OCI-LY7 (cell line): ENCODE results near the gene RAB7A. TPM values are rescaled to one million over a fixed set of nuclear protein-coding genes. Genes with fewer than 3 reads are reported as not detected.

ENCODE experiments used
- BruUV-seq: library from RNA; stranded (reverse); fragments of 400-500 nt; replicated peaks from 2 replicates; lab custom pipeline; 2021; lab: Mats Ljungman, UMichigan
- CTCF ChIA-PET: fragments of 300-600 bp; sonication (Branson Sonifier 250); formaldehyde crosslinking; loops from one replicate; lab custom pipeline; 2022; ENCODE audit warnings: antibody characterized with exemption; ENCODE audit not compliant: unreplicated experiment; lab: Charles Lee
- POLR2A ChIA-PET: fragments of 300-600 bp; sonication (Branson Sonifier 250); formaldehyde crosslinking; loops from one replicate; lab custom pipeline; 2022; ENCODE audit warnings: antibody characterized with exemption; lab: Charles Lee
- DNase-seq: peaks from one replicate; pipeline ENCODE4 v3.0.0-alpha.2; 2015; ENCODE audit warnings: low spot score
- H2AFZ ChIP-seq: fragments of 200-600 bp; sonication (generic), shearing (Covaris generic); 2 replicates; pipeline ENCODE4 v1.6.1; 2014; ENCODE audit warnings: mild to moderate bottlenecking, antibody characterized with exemption, low read length, moderate library complexity
- H3K27ac ChIP-seq: fragments of 200-600 bp; sonication (generic); 2 replicates; pipeline ENCODE4 v1.5.1; 2014; ENCODE audit warnings: mixed run types, low read depth, mild to moderate bottlenecking, moderate library complexity, low read length, inconsistent platforms; ENCODE audit not compliant: poor library complexity, severe bottlenecking
- H3K36me3 ChIP-seq: fragments of 200-600 bp; sonication (generic); 2 replicates; pipeline ENCODE4 v1.6.1; 2014; ENCODE audit warnings: mild to moderate bottlenecking, antibody characterized with exemption, low read length, moderate library complexity, mixed read lengths; ENCODE audit not compliant: insufficient read depth
- H3K4me1 ChIP-seq: fragments of 200-600 bp; sonication (generic); 2 replicates; pipeline ENCODE4 v1.5.1; 2014; ENCODE audit warnings: mild to moderate bottlenecking, low read length; ENCODE audit not compliant: insufficient read depth, poor library complexity, severe bottlenecking
- H3K4me2 ChIP-seq: fragments of 200-600 bp; sonication (generic); 2 replicates; pipeline ENCODE4 v1.6.1; 2014; ENCODE audit warnings: mild to moderate bottlenecking, low read length
- H3K4me3 ChIP-seq: fragments of 200-600 bp; sonication (generic); 2 replicates; pipeline ENCODE4 v1.5.1; 2014; ENCODE audit warnings: mild to moderate bottlenecking, low read depth, low read length; ENCODE audit not compliant: poor library complexity, severe bottlenecking
- H3K79me2 ChIP-seq: fragments of 200-600 bp; sonication (generic); 2 replicates; pipeline ENCODE4 v1.6.1; 2016; ENCODE audit warnings: low read depth, mild to moderate bottlenecking, low read length, moderate library complexity, mixed read lengths; ENCODE audit not compliant: insufficient read depth
- H3K9me2 ChIP-seq: fragments of 200-600 bp; sonication (generic); 2 replicates; pipeline ENCODE4 v1.6.1; 2016; ENCODE audit warnings: mild to moderate bottlenecking, low read length, mixed read lengths; ENCODE audit not compliant: insufficient read depth
- H3K9me3 ChIP-seq: fragments of 200-600 bp; sonication (generic); 2 replicates; pipeline ENCODE4 v1.6.1; 2014; ENCODE audit warnings: mild to moderate bottlenecking, mixed run types, low read length, mixed read lengths
- H4K20me1 ChIP-seq: fragments of 200-600 bp; sonication (generic); 2 replicates; pipeline ENCODE4 v1.6.1; 2014; ENCODE audit warnings: mild to moderate bottlenecking, antibody characterized with exemption, low read length, moderate library complexity, mixed read lengths; ENCODE audit not compliant: insufficient read depth
- CTCF ChIP-seq: fragments of 200-600 bp; sonication (generic); conservative IDR thresholded peaks from 2 replicates; pipeline ENCODE4 v1.5.1; 2014; ENCODE audit warnings: mild to moderate bottlenecking, antibody characterized with exemption, low read length, moderate library complexity, mixed read lengths
- EZH2phosphoT487 ChIP-seq: fragments of 200-600 bp; sonication (generic); IDR thresholded peaks from 2 replicates; pipeline ENCODE4 v1.6.1; 2018; ENCODE audit warnings: low read depth, borderline replicate concordance, mild to moderate bottlenecking, mixed run types, antibody characterized with exemption, low read length, moderate library complexity, mixed read lengths
- intact Hi-C: fragments of 100-400 bp; cut with micrococcal nuclease; formaldehyde crosslinking; loops from one replicate; pipeline ENCODE4 v1.10.0; 2022; ENCODE audit not compliant: unreplicated experiment
- total RNA-seq, 2 experiments: library from RNA; depleted of rRNA in 1 of 2; stranded (reverse); fragments of >200 nt in 1 of 2; shearing (Covaris generic) in 1 of 2; gene quantifications; 2 replicates each; pipeline ENCODE4 v1.2.3, GENCODE V29; 2014 to 2022

The RAB7A gene
- total RNA-seq, 2 experiments from 2014 or later = 24.5 to 143 TPM

GRCh38 chr3:128702391-128702790, 23.6 kb upstream of the RAB7A start:
- no peaks in the 10 kb centered on the region for H4K20me1 ChIP-seq
- peak overlapping the region; percentile 59 for H2AFZ ChIP-seq
- H3K4me1 ChIP-seq = peaks cover 14% of the 10 kb centered on the region
- no peak overlapping the region for H3K27ac ChIP-seq
- no peak overlapping the region for H3K4me2 ChIP-seq
- H3K36me3 ChIP-seq = no peaks in the 10 kb centered on the region
- DNase-seq = no peak
- no peak for TF ChIP-seq CTCF
- TF ChIP-seq EZH2phosphoT487 = no peak
- no peaks in the 10 kb centered on the region for H3K9me2 ChIP-seq
- ChIA-PET CTCF (no interaction called here), POLR2A (no interaction called here)
- no TSS peak for BruUV-seq
- intact Hi-C loops = no loop called here
- no peaks in the 10 kb centered on the region for H3K9me3 ChIP-seq
- H3K79me2 ChIP-seq = no peaks in the 10 kb centered on the region
- H3K4me3 ChIP-seq = no peak overlapping the region

GRCh38 chr3:128703561-128703960, 22.4 kb upstream of the RAB7A start:
- H3K9me2 ChIP-seq = no peaks in the 10 kb centered on the region
- H4K20me1 ChIP-seq = no peaks in the 10 kb centered on the region
- H3K4me3 ChIP-seq = no peak overlapping the region
- H2AFZ ChIP-seq = no peak overlapping the region
- DNase-seq = no peak
- H3K4me2 ChIP-seq = no peak overlapping the region
- H3K27ac ChIP-seq = no peak overlapping the region
- no peaks in the 10 kb centered on the region for H3K9me3 ChIP-seq
- H3K36me3 ChIP-seq = no peaks in the 10 kb centered on the region
- intact Hi-C loops = no loop called here
- H3K4me1 ChIP-seq = peaks cover 14% of the 10 kb centered on the region
- BruUV-seq = no TSS peak
- ChIA-PET CTCF (no interaction called here), POLR2A (interaction anchor here (0.7 to 1.3 kb wide), 4 partner anchors 12 to 332 kb away, joined by 3 to 4 read pairs (median 3); partner anchors contain the start of gene RAB7A)
- TF ChIP-seq CTCF = no peak
- TF ChIP-seq EZH2phosphoT487 = no peak
- no peaks in the 10 kb centered on the region for H3K79me2 ChIP-seq

GRCh38 chr3:128706086-128706615, 19.8 kb upstream of the RAB7A start:
- ChIA-PET POLR2A (interaction anchor here (1.4 kb wide), 1 partner anchor 9 kb away, joined by 3 read pairs; no protein-coding TSS in a partner anchor), CTCF (interaction anchor here (1.0 kb wide), 1 partner anchor 19 kb away, joined by 3 read pairs; no protein-coding TSS in a partner anchor)
- H3K27ac ChIP-seq = no peak overlapping the region
- DNase-seq = no peak
- H3K36me3 ChIP-seq = no peaks in the 10 kb centered on the region
- H3K79me2 ChIP-seq = no peaks in the 10 kb centered on the region
- no peaks in the 10 kb centered on the region for H4K20me1 ChIP-seq
- TF ChIP-seq CTCF = no peak
- no peak for TF ChIP-seq EZH2phosphoT487
- H3K4me3 ChIP-seq = no peak overlapping the region
- intact Hi-C loops = no loop called here
- BruUV-seq = no TSS peak
- no peaks in the 10 kb centered on the region for H3K9me3 ChIP-seq
- H3K9me2 ChIP-seq = no peaks in the 10 kb centered on the region
- H3K4me2 ChIP-seq = no peak overlapping the region
- H3K4me1 ChIP-seq = peaks cover 12% of the 10 kb centered on the region
- H2AFZ ChIP-seq = no peak overlapping the region
